Progenitor cell of endocrine pancreas (in vitro differentiated cells): ENCODE results near the gene CHCHD3. TPM values are rescaled to one million over a fixed set of nuclear protein-coding genes. Genes with fewer than 3 reads are reported as not detected.

Source experiments
- DNase-seq: peaks from one replicate; pipeline ENCODE4 v3.0.0; 2021; ENCODE audit warnings: low spot score; ENCODE audit not compliant: unreplicated experiment
- H3K27ac Mint-ChIP-seq: 2 replicates; pipeline ENCODE4 v1.8.0; 2021; ENCODE audit warnings: mild to moderate bottlenecking, moderate library complexity, mixed read lengths
- H3K27me3 Mint-ChIP-seq: 2 replicates; pipeline ENCODE4 v1.8.0; 2021; ENCODE audit warnings: mixed read lengths
- H3K36me3 Mint-ChIP-seq: 2 replicates; pipeline ENCODE4 v1.8.0; 2022; ENCODE audit warnings: mixed read lengths; ENCODE audit not compliant: insufficient read depth
- H3K4me1 Mint-ChIP-seq: 2 replicates; pipeline ENCODE4 v1.8.0; 2021; ENCODE audit warnings: low read depth, mixed read lengths
- H3K4me3 Mint-ChIP-seq: 2 replicates; pipeline ENCODE4 v1.8.0; 2021; ENCODE audit warnings: low read depth, mild to moderate bottlenecking, moderate library complexity, mixed read lengths
- H3K9me3 Mint-ChIP-seq: 2 replicates; pipeline ENCODE4 v1.8.0; 2021; ENCODE audit warnings: low read depth, mixed read lengths
- CTCF ChIP-seq: fragments of 200-600 bp; sonication (generic); IDR thresholded peaks from one replicate; pipeline ENCODE4 v1.5.0; 2021; ENCODE audit warnings: antibody characterized with exemption, mild to moderate bottlenecking; ENCODE audit not compliant: unreplicated experiment
- total RNA-seq: library from RNA; stranded (reverse); gene quantifications from 2 replicates; pipeline ENCODE4 v1.2.1, GENCODE V29; 2021

CHCHD3 gene
- total RNA-seq, 1 donor from 2014 or later, result 67.3 TPM

GRCh38 chr7:132842478-132842877 is 239.4 kb downstream of the CHCHD3 start:
- TF ChIP-seq CTCF, result no peak
- Mint-ChIP-seq H3K4me3 (no peak overlapping the region), H3K27me3 (no peaks in the 10 kb centered on the region), H3K36me3 (peaks cover 4% of the 10 kb centered on the region), H3K4me1 (peaks cover 6% of the 10 kb centered on the region), H3K27ac (no peak overlapping the region), H3K9me3 (no peaks in the 10 kb centered on the region)
- DNase-seq, result no peak

GRCh38 chr7:132840199-132840598 is 241.7 kb downstream of the CHCHD3 start:
- no peak for DNase-seq
- no peak for TF ChIP-seq CTCF
- no peaks in the 10 kb centered on the region for H3K27me3 Mint-ChIP-seq
- H3K27ac Mint-ChIP-seq, result no peak overlapping the region
- H3K9me3 Mint-ChIP-seq, result peaks cover 4% of the 10 kb centered on the region
- H3K36me3 Mint-ChIP-seq, result peaks cover 14% of the 10 kb centered on the region
- H3K4me3 Mint-ChIP-seq, result no peak overlapping the region
- H3K4me1 Mint-ChIP-seq, result no peaks in the 10 kb centered on the region

- H3K4me3 Mint-ChIP-seq, result no peak overlapping the region
Observed at GRCh38 chr7:132838313-132838712, 243.6 kb downstream of the CHCHD3 start.

GRCh38 chr7:132837529-132837928 is 244.4 kb downstream of the CHCHD3 start:
- TF ChIP-seq CTCF, result no peak
- no peak overlapping the region for H3K4me3 Mint-ChIP-seq

More at GRCh38 chr7:132838313-132838712, 243.6 kb downstream of the CHCHD3 start:
- Mint-ChIP-seq H3K9me3 (peaks cover 4% of the 10 kb centered on the region), H3K27ac (no peak overlapping the region), H3K36me3 (peaks cover 13% of the 10 kb centered on the region), H3K27me3 (no peaks in the 10 kb centered on the region), H3K4me1 (no peaks in the 10 kb centered on the region)
- DNase-seq, result no peak
- no peak for TF ChIP-seq CTCF

GRCh38 chr7:132836746-132837145 is 245.1 kb downstream of the CHCHD3 start:
- Mint-ChIP-seq H3K36me3 (peaks cover 13% of the 10 kb centered on the region), H3K4me1 (no peaks in the 10 kb centered on the region), H3K4me3 (no peak overlapping the region), H3K27me3 (no peaks in the 10 kb centered on the region), H3K27ac (peak overlapping the region; percentile 41), H3K9me3 (peaks cover 4% of the 10 kb centered on the region)
- no peak for DNase-seq
- no peak for TF ChIP-seq CTCF

More at GRCh38 chr7:132837529-132837928, 244.4 kb downstream of the CHCHD3 start:
- Mint-ChIP-seq H3K9me3 (peaks cover 4% of the 10 kb centered on the region), H3K27ac (no peak overlapping the region), H3K36me3 (peaks cover 13% of the 10 kb centered on the region), H3K4me1 (no peaks in the 10 kb centered on the region), H3K27me3 (no peaks in the 10 kb centered on the region)
- DNase-seq, result no peak
